K562 (cell line): Measurements from ENCODE around the gene ATRNL1.

Experiments used
- CHD1 ChIP-seq: fragments of 200-600 bp; sonication (generic); IDR thresholded peaks from one replicate; pipeline ENCODE4 v1.6.1; 2012; ENCODE audit warnings: mild to moderate bottlenecking, moderate library complexity, low read length, inconsistent platforms
- CTCF ChIP-seq, 3 experiments: IDR thresholded peaks in 2 of 3; conservative IDR thresholded peaks in 1 of 3; 2 replicates each; pipeline ENCODE4 v1.5.1; 2011 to 2012; ENCODE audit warnings: low read length in 3 of 3, mild to moderate bottlenecking in 3 of 3, control low read depth in 2 of 3, improper control_type of control experiment in 1 of 3, inconsistent platforms in 1 of 3, low read depth in 1 of 3, mixed read lengths in 1 of 3, moderate library complexity in 1 of 3; ENCODE audit not compliant: insufficient read depth in 2 of 3
- IRF2 ChIP-seq: sonication (generic); formaldehyde crosslinking; IDR thresholded peaks from 2 replicates; pipeline ENCODE4 v1.8.1; 2022; ENCODE audit warnings: mild to moderate bottlenecking, missing genetic modification reagents
- TEAD4 ChIP-seq, 2 experiments: sonication (generic) in 1 of 2; formaldehyde crosslinking in 1 of 2; IDR thresholded peaks; 2 replicates each; pipeline versions ENCODE4 v1.6.1 to v1.8.0; 2012 to 2022; ENCODE audit warnings: borderline replicate concordance in 1 of 2, inconsistent platforms in 1 of 2, low read length in 1 of 2, mild to moderate bottlenecking in 1 of 2, missing genetic modification reagents in 1 of 2
- ZBTB33 ChIP-seq: sonication (generic); formaldehyde crosslinking; IDR thresholded peaks from 2 replicates; pipeline ENCODE4 v1.8.1; 2023; ENCODE audit warnings: mild to moderate bottlenecking, missing genetic modification reagents
- ZC3H8 ChIP-seq: fragments of 450-650 bp; IDR thresholded peaks from 2 replicates; pipeline ENCODE4 v1.6.1; 2017
- ZFX ChIP-seq: sonication (generic); formaldehyde crosslinking; IDR thresholded peaks from 2 replicates; pipeline ENCODE4 v1.8.0; 2022; ENCODE audit warnings: mild to moderate bottlenecking, missing genetic modification reagents, moderate library complexity

- TF ChIP-seq CTCF (IDR thresholded peaks at IDR 0.05 in 2 of 3, conservative IDR thresholded peaks at IDR 0.05 in 1 of 3; ENCODE audit: insufficient read depth in 2 of 3, low read depth in 1 of 3, low read length in 3 of 3) (no peak), TEAD4 (IDR thresholded peaks at IDR 0.05; ENCODE audit: low read length) (no peak), TEAD4 (CRISPR knock-in tag; IDR thresholded peaks at IDR 0.05; ENCODE audit: borderline replicate concordance) (no peak), ZBTB33 (CRISPR knock-in tag) (no peak), IRF2 (CRISPR knock-in tag) (no peak), ZC3H8 (no peak), CHD1 (no peak), ZFX (CRISPR knock-in tag) (no peak)
Observed at GRCh38 chr10:115956225-115957011, 863.3 kb downstream of the ATRNL1 start.
